Hepatocyte (in vitro differentiated cells): ENCODE measurements around the gene ZNF710.
"Not testable (repeated sequence)": the region's sequence is repeated elsewhere in the genome, so short reads cannot be mapped to it uniquely, and the experiment has no call there.

Experiments used
- EZH2phosphoT487 ChIP-seq: fragments of 200-600 bp; sonication (generic); IDR thresholded peaks from one replicate; pipeline ENCODE4 v1.6.1; 2018; ENCODE audit warnings: antibody characterized with exemption, mild to moderate bottlenecking, low read depth, moderate library complexity; ENCODE audit not compliant: unreplicated experiment, severe bottlenecking
- TF ChIP-seq, protein P1 (sequence below): fragments of 200-600 bp; sonication (generic); IDR thresholded peaks from 2 replicates; pipeline ENCODE4 v1.5.1; 2016; ENCODE audit warnings: antibody characterized with exemption, mild to moderate bottlenecking; ENCODE audit not compliant: poor library complexity

DNA sequence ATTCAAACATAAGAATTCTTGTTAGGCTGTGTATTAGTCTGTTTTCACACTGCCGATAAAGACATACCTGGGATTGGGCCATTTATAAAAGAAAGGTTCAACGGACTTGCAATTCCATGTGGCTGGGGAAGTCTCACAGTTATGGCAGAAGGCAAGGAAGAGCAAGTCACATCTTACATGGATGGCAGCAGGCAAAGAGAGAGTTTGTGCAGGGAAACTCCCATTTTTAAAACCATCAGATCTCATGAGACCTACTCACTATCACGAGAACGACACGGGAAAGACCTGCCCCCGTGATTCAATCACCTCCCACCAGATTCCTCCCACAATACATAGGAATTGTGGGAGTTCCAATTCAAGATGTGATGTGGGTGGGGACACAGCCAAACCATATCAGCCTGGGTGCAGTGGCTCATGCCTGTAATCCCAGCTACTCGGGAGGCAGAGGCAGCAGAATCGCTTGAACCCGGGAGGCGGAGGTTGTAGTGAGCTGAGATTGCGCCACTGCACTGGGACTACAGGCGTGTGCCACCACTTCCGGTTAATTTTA, 45.6 kb upstream of the ZNF710 start:
- TF ChIP-seq EZH2phosphoT487, result not testable (repeated sequence)
- TF ChIP-seq, protein P1, sequence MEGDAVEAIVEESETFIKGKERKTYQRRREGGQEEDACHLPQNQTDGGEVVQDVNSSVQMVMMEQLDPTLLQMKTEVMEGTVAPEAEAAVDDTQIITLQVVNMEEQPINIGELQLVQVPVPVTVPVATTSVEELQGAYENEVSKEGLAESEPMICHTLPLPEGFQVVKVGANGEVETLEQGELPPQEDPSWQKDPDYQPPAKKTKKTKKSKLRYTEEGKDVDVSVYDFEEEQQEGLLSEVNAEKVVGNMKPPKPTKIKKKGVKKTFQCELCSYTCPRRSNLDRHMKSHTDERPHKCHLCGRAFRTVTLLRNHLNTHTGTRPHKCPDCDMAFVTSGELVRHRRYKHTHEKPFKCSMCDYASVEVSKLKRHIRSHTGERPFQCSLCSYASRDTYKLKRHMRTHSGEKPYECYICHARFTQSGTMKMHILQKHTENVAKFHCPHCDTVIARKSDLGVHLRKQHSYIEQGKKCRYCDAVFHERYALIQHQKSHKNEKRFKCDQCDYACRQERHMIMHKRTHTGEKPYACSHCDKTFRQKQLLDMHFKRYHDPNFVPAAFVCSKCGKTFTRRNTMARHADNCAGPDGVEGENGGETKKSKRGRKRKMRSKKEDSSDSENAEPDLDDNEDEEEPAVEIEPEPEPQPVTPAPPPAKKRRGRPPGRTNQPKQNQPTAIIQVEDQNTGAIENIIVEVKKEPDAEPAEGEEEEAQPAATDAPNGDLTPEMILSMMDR, result not testable (repeated sequence)
